Endothelial cell of umbilical vein (primary cell): Measurements from ENCODE around the gene EFNB3. TPM values are rescaled to one million over a fixed set of nuclear protein-coding genes. Genes with fewer than 3 reads are reported as not detected.

ENCODE experiments used
- BruUV-seq: library from RNA; stranded (reverse); fragments of 400-500 nt; replicated peaks from 2 replicates; lab custom pipeline; 2021; lab: Mats Ljungman, UMichigan
- CTCF ChIA-PET: fragments of 300-600, 350-600 bp; sonication (Branson Sonifier 250); formaldehyde crosslinking; loops from one replicate; lab custom pipeline; 2021; ENCODE audit warnings: antibody characterized with exemption, inconsistent platforms; lab: Charles Lee
- POLR2A ChIA-PET: fragments of 300-600, 350-600 bp; sonication (Branson Sonifier 250); formaldehyde crosslinking; loops from one replicate; lab custom pipeline; 2021; ENCODE audit warnings: antibody characterized with exemption, inconsistent platforms; lab: Charles Lee
- DNase-seq: peaks from one replicate; pipeline ENCODE4 v3.0.0-alpha.2; 2011; ENCODE audit warnings: low read depth, low spot score
- FAIRE-seq: peaks from 2 replicates; lab custom pipeline; 2011; peaks lifted over from hg19 to GRCh38; lab: Jason Lieb, UNC
- H2AFZ ChIP-seq: 2 replicates; pipeline ENCODE4 v1.6.0; 2012; ENCODE audit warnings: low read depth, low read length, control low read depth, inconsistent platforms
- H3K27ac ChIP-seq: 2 replicates; pipeline ENCODE4 v1.5.1; 2011; ENCODE audit warnings: low read depth, mild to moderate bottlenecking, control low read depth, low read length, moderate library complexity; ENCODE audit not compliant: insufficient read depth
- H3K27me3 ChIP-seq, 2 experiments: 2 replicates each; pipeline versions ENCODE4 v1.6.0 to v1.6.1; 2011; ENCODE audit warnings: low read length in 2 of 2, mixed read lengths in 1 of 2; ENCODE audit not compliant: control insufficient read depth in 2 of 2, insufficient read depth in 2 of 2
- H3K36me3 ChIP-seq, 2 experiments: 2 replicates in 1 of 2; 3 replicates in 1 of 2; pipeline ENCODE4 v1.5.1; 2011; ENCODE audit warnings: low read length in 2 of 2, mild to moderate bottlenecking in 1 of 2, moderate library complexity in 1 of 2; ENCODE audit not compliant: control insufficient read depth in 2 of 2, insufficient read depth in 2 of 2; ENCODE audit errors: extremely low read depth in 1 of 2
- H3K4me1 ChIP-seq: 3 replicates; pipeline ENCODE4 v1.5.1; 2011; ENCODE audit warnings: mild to moderate bottlenecking, low read length; ENCODE audit not compliant: control insufficient read depth, insufficient read depth; ENCODE audit errors: extremely low read depth
- H3K4me2 ChIP-seq: 2 replicates; pipeline ENCODE4 v1.6.1; 2011; ENCODE audit warnings: low read length, control low read depth, mixed read lengths; ENCODE audit not compliant: insufficient read depth
- H3K4me3 ChIP-seq, 3 experiments: fragments of 200-600 bp in 1 of 3; sonication (generic), shearing (Covaris generic) in 1 of 3; replicated peaks in 1 of 3; 2 replicates each; pipeline ENCODE4 v1.5.1; 2011 to 2016; ENCODE audit warnings: control low read depth in 3 of 3, low read length in 3 of 3, mild to moderate bottlenecking in 2 of 3, inconsistent platforms in 1 of 3, low read depth in 1 of 3, moderate library complexity in 1 of 3; ENCODE audit not compliant: insufficient read depth in 1 of 3
- H3K79me2 ChIP-seq: 2 replicates; pipeline ENCODE4 v1.6.0; 2012; ENCODE audit warnings: low read length, inconsistent platforms; ENCODE audit not compliant: control insufficient read depth, insufficient read depth
- H3K9ac ChIP-seq: replicated peaks from 2 replicates; pipeline ENCODE3; 2011; ENCODE audit warnings: low read length, control low read depth; ENCODE audit not compliant: insufficient read depth; ENCODE audit errors: extremely low read depth
- H3K9me1 ChIP-seq: replicated peaks from 3 replicates; pipeline ENCODE4 v1.6.0; 2011; ENCODE audit warnings: mild to moderate bottlenecking, low read length; ENCODE audit not compliant: control insufficient read depth, insufficient read depth; ENCODE audit errors: extremely low read depth
- H3K9me3 ChIP-seq: replicated peaks from 2 replicates; pipeline ENCODE4 v1.5.1; 2012; ENCODE audit warnings: low read length, inconsistent platforms; ENCODE audit not compliant: control insufficient read depth, insufficient read depth
- H4K20me1 ChIP-seq: replicated peaks from 2 replicates; pipeline ENCODE3; 2011; ENCODE audit warnings: mild to moderate bottlenecking, low read length; ENCODE audit not compliant: control insufficient read depth, insufficient read depth; ENCODE audit errors: extremely low read depth
- CTCF ChIP-seq, 2 donors: IDR thresholded peaks; 1 replicate in 1 of 2; 2 replicates in 1 of 2; pipeline ENCODE4 v1.5.1; 2011; ENCODE audit warnings: low read length in 2 of 2, mild to moderate bottlenecking in 2 of 2, moderate library complexity in 2 of 2, control low read depth in 1 of 2, inconsistent platforms in 1 of 2, low read depth in 1 of 2; ENCODE audit not compliant: insufficient read depth in 1 of 2; ENCODE audit errors: extremely low read depth in 1 of 2
- EZH2 ChIP-seq: IDR thresholded peaks from 2 replicates; pipeline ENCODE4 v1.6.1; 2012; ENCODE audit warnings: borderline replicate concordance, low read depth, mild to moderate bottlenecking, moderate library complexity, low read length, inconsistent platforms; ENCODE audit not compliant: severe bottlenecking
- FOS ChIP-seq: IDR thresholded peaks from 2 replicates; pipeline ENCODE4 v1.6.1; 2011; ENCODE audit warnings: mild to moderate bottlenecking, low read length, moderate library complexity, borderline replicate concordance; ENCODE audit not compliant: insufficient read depth
- JUN ChIP-seq: IDR thresholded peaks from 2 replicates; pipeline ENCODE4 v1.6.1; 2011; ENCODE audit warnings: borderline replicate concordance, low read depth; ENCODE audit not compliant: insufficient read length, insufficient read depth
- MAX ChIP-seq: IDR thresholded peaks from 2 replicates; pipeline ENCODE4 v1.6.1; 2011; ENCODE audit not compliant: insufficient read depth, insufficient read length
- POLR2A ChIP-seq: IDR thresholded peaks from 2 replicates; pipeline ENCODE4 v1.6.1; 2012; ENCODE audit warnings: low read depth, mild to moderate bottlenecking, control low read depth, low read length
- dilution Hi-C: fragments of 300-500 bp; cut with MboI; formaldehyde crosslinking; loops from one replicate; pipeline ENCODE4 v1.15.0; 2019; ENCODE audit warnings: low sequenced_read_pairs; ENCODE audit not compliant: extremely low pct_ligation_motif_present
- intact Hi-C: fragments of 100-400 bp; cut with micrococcal nuclease; formaldehyde crosslinking; loops from one replicate; pipeline ENCODE4 v1.10.0; 2022
- polyA plus RNA-seq, 4 experiments: library from polyadenylated mRNA; depleted of rRNA in 3 of 4; stranded (reverse) in 3 of 4; unstranded in 1 of 4; fragments of >200 nt; gene quantifications; 2 replicates each; pipeline versions ENCODE4 v1.2.1 to v1.2.3, GENCODE V29; 2011 to 2012; ENCODE audit warnings: missing spikeins in 1 of 4
- total RNA-seq: library from RNA; stranded (reverse); gene quantifications from 2 replicates; pipeline ENCODE4 v1.2.3, GENCODE V29; 2021

Gene EFNB3
- total and polyA plus RNA-seq, 2 donors (not counting 3 experiments of a cell fraction or from before 2014, with no cell fraction given) = 1.1 to 2.9 TPM

DNA sequence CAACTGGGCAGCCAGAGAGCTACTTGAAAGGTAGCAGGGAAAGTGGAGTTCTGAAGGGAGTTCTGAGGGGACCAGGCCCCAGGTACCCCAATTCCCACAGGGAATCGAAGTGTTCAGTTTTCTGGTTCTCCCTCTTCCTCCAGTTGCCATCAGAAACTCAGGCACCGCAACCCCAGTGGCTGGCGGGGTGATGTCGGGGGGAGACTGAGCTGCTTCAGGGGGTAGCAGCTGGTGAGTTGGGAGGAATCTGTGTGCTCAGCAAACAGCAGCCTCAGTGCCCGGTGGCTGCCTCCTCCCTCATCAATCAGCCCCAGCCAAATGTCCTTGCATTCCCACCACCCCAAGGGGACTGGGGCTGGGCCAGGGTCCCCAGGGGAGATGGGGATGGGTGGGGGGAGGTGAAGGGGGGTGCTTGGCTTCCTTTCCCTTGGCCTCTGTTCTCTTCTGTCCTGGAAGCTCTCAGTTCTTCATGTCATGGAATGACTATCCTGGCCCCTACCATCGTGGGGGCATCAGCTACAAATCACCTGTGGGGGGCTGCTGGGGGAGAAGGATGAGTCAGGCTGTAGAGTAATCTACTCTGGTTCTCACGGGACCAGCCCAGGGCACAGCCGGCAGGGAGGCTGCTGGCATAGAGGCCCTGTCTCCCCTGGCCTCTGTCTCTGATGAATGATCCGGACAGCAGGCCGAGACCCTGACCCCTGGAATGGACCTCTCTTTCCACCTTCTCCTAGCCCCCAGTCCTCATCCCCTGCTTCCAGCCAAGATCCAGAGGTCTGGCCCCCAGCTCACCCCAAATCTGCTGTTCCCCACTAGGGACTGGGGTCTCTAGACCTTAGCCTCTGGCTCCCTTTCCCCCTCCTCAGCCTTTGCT, 10.0 kb downstream of the EFNB3 start:
- Histone ChIP-seq H3K4me1 (peaks cover 8% of the 10 kb centered on the region), H3K9ac (no peak overlapping the region), H3K4me3 (no peak overlapping the region), H3K4me2 (no peak overlapping the region), H3K36me3 (no peaks in the 10 kb centered on the region), H3K9me3 (no peaks in the 10 kb centered on the region), H4K20me1 (no peaks in the 10 kb centered on the region), H3K9me1 (no peaks in the 10 kb centered on the region), H3K79me2 (no peaks in the 10 kb centered on the region), H2AFZ (no peak overlapping the region), H3K27ac (no peak overlapping the region), H3K27me3 (peaks cover 12 to 19% of the 10 kb centered on the region in 2 experiments)
- intact Hi-C loops (no loop called here), dilution Hi-C loops (no loop called here)
- ChIA-PET POLR2A (no interaction called here), CTCF (interaction anchor here (1.1 to 4.5 kb wide), 4 partner anchors 10 to 126 kb away, joined by 3 to 45 read pairs (median 4); partner anchors contain the start of genes EFNB3 and TP53)
- FAIRE-seq (no peak), DNase-seq (no peak)
- TF ChIP-seq JUN = no peak
- no peak for TF ChIP-seq EZH2
- TF ChIP-seq CTCF (IDR thresholded peaks at IDR 0.05; ENCODE audit: extremely low read depth in 1 of 2, insufficient read depth in 1 of 2, low read depth in 1 of 2, low read length in 2 of 2) = no peak
- no peak for TF ChIP-seq FOS
- no peak for TF ChIP-seq MAX
- TF ChIP-seq POLR2A = no peak
- BruUV-seq = no TSS peak
